GM12801 (cell line): ENCODE results near the gene KIAA0930.

ENCODE experiments used
- CTCF ChIP-seq: IDR thresholded peaks from one replicate; pipeline ENCODE4 v1.5.1; 2011; ENCODE audit warnings: control low read depth; ENCODE audit not compliant: insufficient read length; ENCODE audit errors: extremely low read depth

The KIAA0930 gene

GRCh38 chr22:45151503-45151902 lies 89.2 kb downstream of the KIAA0930 start:
- TF ChIP-seq CTCF, result no peak

DNA sequence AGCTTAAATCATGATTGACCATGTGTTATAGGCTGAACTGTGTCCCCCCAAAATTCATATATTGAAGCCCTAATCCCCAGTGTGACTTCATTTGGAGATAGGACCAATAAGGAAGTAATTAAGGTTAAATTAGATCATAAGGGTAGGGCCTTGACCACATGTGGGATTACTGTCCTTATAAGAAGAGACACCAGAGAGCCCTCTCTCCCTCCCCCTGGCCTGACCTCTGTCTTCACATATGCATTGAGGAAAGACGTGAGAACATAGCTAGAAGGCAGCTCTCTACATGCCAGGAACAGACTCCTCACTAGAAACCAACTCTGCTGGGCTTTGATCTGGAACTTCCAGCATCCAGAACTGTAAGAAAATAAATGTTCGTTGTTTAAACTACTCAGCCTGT lies 90.6 kb downstream of the KIAA0930 start:
- TF ChIP-seq CTCF, result no peak

- no peak for TF ChIP-seq CTCF
Observed at GRCh38 chr22:45149671-45150070, 91.0 kb downstream of the KIAA0930 start.

GRCh38 chr22:45144916-45145315 lies 95.8 kb downstream of the KIAA0930 start:
- no peak for TF ChIP-seq CTCF

GRCh38 chr22:45142376-45142775 lies 98.3 kb downstream of the KIAA0930 start:
- TF ChIP-seq CTCF, result no peak
